Measurements from ENCODE around the gene MSGN1. TPM values are rescaled to one million over a fixed set of nuclear protein-coding genes. Genes with fewer than 3 reads are reported as not detected.

Gene MSGN1
- total RNA-seq, 1 donor from 2014 or later = not detected

DNA sequence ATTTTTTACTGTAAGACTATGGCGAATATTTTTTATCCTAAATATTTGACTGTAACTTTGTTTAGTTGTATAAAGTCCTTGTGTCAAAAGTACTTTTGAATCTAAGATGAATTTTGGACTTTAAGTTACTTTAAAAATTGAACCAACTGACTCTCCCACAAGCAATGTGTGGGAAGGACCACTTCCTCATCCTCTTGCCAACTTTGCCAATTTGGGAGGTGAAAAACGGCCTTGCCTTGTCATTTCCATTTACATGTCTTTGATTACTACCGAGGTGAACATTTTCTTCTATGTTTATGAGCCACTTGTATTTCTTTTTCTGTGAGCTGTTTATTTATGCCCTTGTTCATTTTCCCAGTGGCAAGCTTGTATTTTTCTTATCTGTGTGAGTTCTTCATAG is 12.8 kb upstream of the MSGN1 start:
- Mint-ChIP-seq H3K9me3 (ENCODE audit: unreplicated experiment) (no peaks in the 10 kb centered on the region), H3K27ac (ENCODE audit: unreplicated experiment) (no peak overlapping the region), H3K4me3 (ENCODE audit: unreplicated experiment) (no peak overlapping the region), H3K4me1 (ENCODE audit: low read depth, unreplicated experiment) (peaks cover 6% of the 10 kb centered on the region), H3K27me3 (ENCODE audit: low read depth, unreplicated experiment) (peaks cover 9% of the 10 kb centered on the region), H3K36me3 (ENCODE audit: low read depth, unreplicated experiment) (no peaks in the 10 kb centered on the region)
- Histone ChIP-seq H3K27me3 (ENCODE audit: insufficient read depth, low read length) (peaks cover 2% of the 10 kb centered on the region), H3K9ac (ENCODE audit: low read length) (no peak overlapping the region), H2AFZ (ENCODE audit: low read depth, low read length) (no peak overlapping the region), H3K4me3 (ENCODE audit: insufficient read depth, low read depth, low read length) (no peak overlapping the region), H4K20me1 (ENCODE audit: insufficient read depth, low read length) (no peaks in the 10 kb centered on the region), H3K79me2 (ENCODE audit: insufficient read depth, low read length) (no peaks in the 10 kb centered on the region), H3K36me3 (ENCODE audit: insufficient read depth, low read length) (no peaks in the 10 kb centered on the region), H3K4me1 (ENCODE audit: insufficient read depth, low read length) (no peaks in the 10 kb centered on the region), H3K9me3 (ENCODE audit: insufficient read depth, low read depth, low read length) (no peaks in the 10 kb centered on the region), H3K4me2 (ENCODE audit: low read length) (no peak overlapping the region), H3K27ac (ENCODE audit: low read depth, low read length) (no peak overlapping the region)
- no peak for TF ChIP-seq EZH2 (IDR thresholded peaks at IDR 0.05; ENCODE audit: insufficient read depth, low read length)
- TF ChIP-seq, protein P1, sequence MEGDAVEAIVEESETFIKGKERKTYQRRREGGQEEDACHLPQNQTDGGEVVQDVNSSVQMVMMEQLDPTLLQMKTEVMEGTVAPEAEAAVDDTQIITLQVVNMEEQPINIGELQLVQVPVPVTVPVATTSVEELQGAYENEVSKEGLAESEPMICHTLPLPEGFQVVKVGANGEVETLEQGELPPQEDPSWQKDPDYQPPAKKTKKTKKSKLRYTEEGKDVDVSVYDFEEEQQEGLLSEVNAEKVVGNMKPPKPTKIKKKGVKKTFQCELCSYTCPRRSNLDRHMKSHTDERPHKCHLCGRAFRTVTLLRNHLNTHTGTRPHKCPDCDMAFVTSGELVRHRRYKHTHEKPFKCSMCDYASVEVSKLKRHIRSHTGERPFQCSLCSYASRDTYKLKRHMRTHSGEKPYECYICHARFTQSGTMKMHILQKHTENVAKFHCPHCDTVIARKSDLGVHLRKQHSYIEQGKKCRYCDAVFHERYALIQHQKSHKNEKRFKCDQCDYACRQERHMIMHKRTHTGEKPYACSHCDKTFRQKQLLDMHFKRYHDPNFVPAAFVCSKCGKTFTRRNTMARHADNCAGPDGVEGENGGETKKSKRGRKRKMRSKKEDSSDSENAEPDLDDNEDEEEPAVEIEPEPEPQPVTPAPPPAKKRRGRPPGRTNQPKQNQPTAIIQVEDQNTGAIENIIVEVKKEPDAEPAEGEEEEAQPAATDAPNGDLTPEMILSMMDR (IDR thresholded peaks at IDR 0.05; ENCODE audit: insufficient read depth, low read depth, low read length) = no peak
- no peak for DNase-seq (ENCODE audit: low read depth)
- no peak for FAIRE-seq

DNA sequence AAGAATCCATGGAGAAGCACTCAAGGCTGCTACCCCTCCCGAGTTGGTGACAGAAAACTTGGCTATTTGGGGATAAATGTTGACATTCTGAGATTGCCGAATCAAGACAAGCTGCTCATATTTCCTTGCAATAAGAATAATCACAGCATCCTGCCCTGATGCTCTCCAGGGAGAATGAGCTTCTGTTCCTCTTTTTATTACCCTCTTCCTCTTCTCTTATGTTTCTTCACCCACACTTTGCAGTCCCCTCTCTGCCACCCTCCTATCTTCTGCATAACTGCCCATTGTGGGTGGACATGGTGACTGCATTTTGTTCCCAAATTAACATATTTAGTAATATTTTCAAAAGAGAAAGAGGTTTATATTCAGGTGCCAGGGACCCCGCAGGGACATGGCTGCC is 11.9 kb upstream of the MSGN1 start:
- H3K27me3 Mint-ChIP-seq (ENCODE audit: low read depth, unreplicated experiment) = peaks cover 7% of the 10 kb centered on the region
- H3K9me3 Mint-ChIP-seq (ENCODE audit: unreplicated experiment) = no peaks in the 10 kb centered on the region
- no peak overlapping the region for H3K4me2 ChIP-seq (ENCODE audit: low read length)
- H3K4me1 ChIP-seq (ENCODE audit: insufficient read depth, low read length) = no peaks in the 10 kb centered on the region
- FAIRE-seq (no peak), DNase-seq (ENCODE audit: low read depth) (no peak)
- no peaks in the 10 kb centered on the region for H4K20me1 ChIP-seq (ENCODE audit: insufficient read depth, low read length)
- H3K36me3 Mint-ChIP-seq (ENCODE audit: low read depth, unreplicated experiment) = no peaks in the 10 kb centered on the region
- H3K27me3 ChIP-seq (ENCODE audit: insufficient read depth, low read length) = no peaks in the 10 kb centered on the region
- no peak overlapping the region for H3K27ac ChIP-seq (ENCODE audit: low read depth, low read length)
- H3K9ac ChIP-seq (ENCODE audit: low read length) = no peak overlapping the region
- no peak overlapping the region for H3K4me3 Mint-ChIP-seq (ENCODE audit: unreplicated experiment)
- no peaks in the 10 kb centered on the region for H3K79me2 ChIP-seq (ENCODE audit: insufficient read depth, low read length)
- H3K36me3 ChIP-seq (ENCODE audit: insufficient read depth, low read length) = no peaks in the 10 kb centered on the region
- H3K4me1 Mint-ChIP-seq (ENCODE audit: low read depth, unreplicated experiment) = peaks cover 6% of the 10 kb centered on the region
- H2AFZ ChIP-seq (ENCODE audit: low read depth, low read length) = no peak overlapping the region
- no peak overlapping the region for H3K27ac Mint-ChIP-seq (ENCODE audit: unreplicated experiment)
- no peak for TF ChIP-seq EZH2 (IDR thresholded peaks at IDR 0.05; ENCODE audit: insufficient read depth, low read length)
- TF ChIP-seq, protein P1 (IDR thresholded peaks at IDR 0.05; ENCODE audit: insufficient read depth, low read depth, low read length) = no peak
- H3K9me3 ChIP-seq (ENCODE audit: insufficient read depth, low read depth, low read length) = no peaks in the 10 kb centered on the region
- H3K4me3 ChIP-seq (ENCODE audit: insufficient read depth, low read depth, low read length) = no peak overlapping the region

DNA sequence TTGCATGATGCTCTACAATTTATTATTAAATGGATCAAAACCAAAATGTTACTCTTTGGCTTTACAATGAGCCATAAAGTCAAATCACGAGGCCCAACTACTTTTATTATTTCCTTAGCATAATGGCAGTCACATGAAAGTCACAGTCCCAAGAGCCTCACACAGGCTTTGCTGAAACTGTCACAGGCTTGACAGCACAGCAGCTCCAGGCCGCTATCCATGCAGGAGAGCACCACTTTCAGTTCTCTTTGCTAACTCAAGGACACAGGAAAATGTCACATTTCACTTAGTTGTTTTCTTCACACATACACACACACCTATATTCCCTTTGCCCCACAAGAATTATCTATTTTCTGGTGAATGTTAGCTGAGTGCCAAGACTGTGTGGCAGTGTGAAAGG is 11.1 kb upstream of the MSGN1 start:
- Histone ChIP-seq H4K20me1 (ENCODE audit: insufficient read depth, low read length) (no peaks in the 10 kb centered on the region), H3K27ac (ENCODE audit: low read depth, low read length) (no peak overlapping the region), H3K9me3 (ENCODE audit: insufficient read depth, low read depth, low read length) (no peaks in the 10 kb centered on the region), H3K79me2 (ENCODE audit: insufficient read depth, low read length) (no peaks in the 10 kb centered on the region), H3K9ac (ENCODE audit: low read length) (no peak overlapping the region), H2AFZ (ENCODE audit: low read depth, low read length) (no peak overlapping the region), H3K4me1 (ENCODE audit: insufficient read depth, low read length) (no peaks in the 10 kb centered on the region), H3K4me3 (ENCODE audit: insufficient read depth, low read depth, low read length) (no peak overlapping the region), H3K4me2 (ENCODE audit: low read length) (no peak overlapping the region), H3K36me3 (ENCODE audit: insufficient read depth, low read length) (no peaks in the 10 kb centered on the region), H3K27me3 (ENCODE audit: insufficient read depth, low read length) (no peaks in the 10 kb centered on the region)
- H3K27ac Mint-ChIP-seq (ENCODE audit: unreplicated experiment) = no peak overlapping the region
- H3K9me3 Mint-ChIP-seq (ENCODE audit: unreplicated experiment) = no peaks in the 10 kb centered on the region
- H3K4me3 Mint-ChIP-seq (ENCODE audit: unreplicated experiment) = no peak overlapping the region
- no peaks in the 10 kb centered on the region for H3K36me3 Mint-ChIP-seq (ENCODE audit: low read depth, unreplicated experiment)
- FAIRE-seq = no peak
- peaks cover 4% of the 10 kb centered on the region for H3K27me3 Mint-ChIP-seq (ENCODE audit: low read depth, unreplicated experiment)
- DNase-seq (ENCODE audit: low read depth) = no peak
- H3K4me1 Mint-ChIP-seq (ENCODE audit: low read depth, unreplicated experiment) = peaks cover 6% of the 10 kb centered on the region
- no peak for TF ChIP-seq EZH2 (IDR thresholded peaks at IDR 0.05; ENCODE audit: insufficient read depth, low read length)
- TF ChIP-seq, protein P1 (IDR thresholded peaks at IDR 0.05; ENCODE audit: insufficient read depth, low read depth, low read length) = no peak

Measured in astrocyte (in vitro differentiated cells and primary cell).